ENCODE data around the gene HOXB4.

DNA sequence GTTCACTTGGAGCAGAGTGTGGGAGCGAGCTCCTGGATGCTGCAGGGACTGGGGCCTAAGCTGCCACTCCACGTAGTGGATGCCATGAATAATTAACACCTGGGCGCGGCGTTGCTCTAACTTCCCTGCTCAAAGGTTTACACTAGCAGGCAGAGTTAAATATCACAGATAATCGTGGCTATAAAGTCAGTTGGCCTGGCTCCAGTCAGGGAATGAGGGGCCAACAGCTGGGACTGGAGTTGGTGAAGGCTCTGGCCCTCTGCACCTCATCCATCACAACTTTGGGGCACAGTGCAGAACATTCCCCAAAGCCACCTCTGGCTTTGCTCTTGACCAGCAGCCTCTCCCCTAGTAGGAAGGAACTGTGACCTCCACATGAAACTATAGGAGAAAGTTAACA is 10.9 kb downstream of the HOXB4 start:
- TF ChIP-seq, protein P1, sequence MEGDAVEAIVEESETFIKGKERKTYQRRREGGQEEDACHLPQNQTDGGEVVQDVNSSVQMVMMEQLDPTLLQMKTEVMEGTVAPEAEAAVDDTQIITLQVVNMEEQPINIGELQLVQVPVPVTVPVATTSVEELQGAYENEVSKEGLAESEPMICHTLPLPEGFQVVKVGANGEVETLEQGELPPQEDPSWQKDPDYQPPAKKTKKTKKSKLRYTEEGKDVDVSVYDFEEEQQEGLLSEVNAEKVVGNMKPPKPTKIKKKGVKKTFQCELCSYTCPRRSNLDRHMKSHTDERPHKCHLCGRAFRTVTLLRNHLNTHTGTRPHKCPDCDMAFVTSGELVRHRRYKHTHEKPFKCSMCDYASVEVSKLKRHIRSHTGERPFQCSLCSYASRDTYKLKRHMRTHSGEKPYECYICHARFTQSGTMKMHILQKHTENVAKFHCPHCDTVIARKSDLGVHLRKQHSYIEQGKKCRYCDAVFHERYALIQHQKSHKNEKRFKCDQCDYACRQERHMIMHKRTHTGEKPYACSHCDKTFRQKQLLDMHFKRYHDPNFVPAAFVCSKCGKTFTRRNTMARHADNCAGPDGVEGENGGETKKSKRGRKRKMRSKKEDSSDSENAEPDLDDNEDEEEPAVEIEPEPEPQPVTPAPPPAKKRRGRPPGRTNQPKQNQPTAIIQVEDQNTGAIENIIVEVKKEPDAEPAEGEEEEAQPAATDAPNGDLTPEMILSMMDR (IDR thresholded peaks at IDR 0.05; ENCODE audit: low read depth, low read length) = no peak
- TF ChIP-seq EZH2phosphoT487 (IDR thresholded peaks at IDR 0.05; ENCODE audit: low read depth) = no peak
